HepG2 (cell line): Measurements from ENCODE around the gene CNR1. TPM values are rescaled to one million over a fixed set of nuclear protein-coding genes. Genes with fewer than 3 reads are reported as not detected.

Source experiments
- ATAC-seq: fragments of 200-7000 bp; cut with Tn5 transposase; 3 replicates; pipeline ENCODE4 v1.9.1; 2020; ENCODE audit warnings: mild to moderate bottlenecking, moderate library complexity
- BruUV-seq: library from RNA; stranded (reverse); fragments of 400-500 nt; replicated peaks from 2 replicates; lab custom pipeline; 2021; lab: Mats Ljungman, UMichigan
- CTCF ChIA-PET: fragments of 300-600 bp; formaldehyde crosslinking; extraction: SDS; loops from one replicate; lab custom pipeline; 2021; ENCODE audit warnings: low total read pairs, inconsistent platforms, low intra/inter-chr PET ratio; lab: Yijun Ruan, JAX
- POLR2A ChIA-PET: fragments of 350-600 bp; sonication (Branson Sonifier 250); formaldehyde crosslinking; loops from one replicate; lab custom pipeline; 2020; ENCODE audit warnings: antibody characterized with exemption, inconsistent platforms; lab: Yijun Ruan, JAX
- DNase-seq: peaks from one replicate; pipeline ENCODE4 v3.0.0-alpha.2; 2015; ENCODE audit warnings: low spot score
- FAIRE-seq: peaks from 3 replicates; lab custom pipeline; 2011; peaks lifted over from hg19 to GRCh38; lab: Jason Lieb, UNC
- H2AFZ ChIP-seq: one replicate; pipeline ENCODE4 v1.6.1; 2011; ENCODE audit warnings: low read length, inconsistent platforms
- H3K27ac ChIP-seq: fragments of 300-600 bp; 3 replicates; pipeline ENCODE4 v1.8.0; 2011; ENCODE audit warnings: mixed run types, mild to moderate bottlenecking, mixed read lengths, low read length, inconsistent platforms; ENCODE audit not compliant: insufficient read depth; ENCODE audit errors: extremely low read length
- H3K27me3 ChIP-seq, 2 experiments: fragments of 200-600 bp in 1 of 2; 2 replicates in 1 of 2; 3 replicates in 1 of 2; pipeline versions ENCODE4 v1.6.0 to v1.8.0; 2011; ENCODE audit warnings: low read length in 2 of 2, mild to moderate bottlenecking in 2 of 2, moderate library complexity in 2 of 2, inconsistent platforms in 1 of 2; ENCODE audit not compliant: insufficient read depth in 2 of 2, control insufficient read depth in 1 of 2
- H3K36me3 ChIP-seq, 2 experiments: fragments of 200-600 bp in 1 of 2; replicated peaks in 1 of 2; 2 replicates in 1 of 2; 3 replicates in 1 of 2; pipeline versions ENCODE4 v1.5.1 to v1.8.0; 2011; ENCODE audit warnings: low read length in 2 of 2, inconsistent platforms in 1 of 2; ENCODE audit not compliant: insufficient read depth in 2 of 2, control insufficient read depth in 1 of 2
- H3K4me1 ChIP-seq: 2 replicates; pipeline ENCODE4 v1.5.1; 2012; ENCODE audit warnings: low read length, inconsistent platforms; ENCODE audit not compliant: insufficient read depth
- H3K4me2 ChIP-seq: 2 replicates; pipeline ENCODE4 v1.6.0; 2011; ENCODE audit warnings: low read depth, low read length, inconsistent platforms
- H3K4me3 ChIP-seq, 3 experiments: fragments of 200-600 bp in 1 of 3; sonication (generic), shearing (Covaris generic) in 1 of 3; replicated peaks in 1 of 3; 2 replicates each; pipeline ENCODE4 v1.5.1; 2011 to 2016; ENCODE audit warnings: low read length in 3 of 3, inconsistent platforms in 2 of 3, low read depth in 2 of 3, mild to moderate bottlenecking in 2 of 3, control low read depth in 1 of 3, mixed read lengths in 1 of 3; ENCODE audit not compliant: insufficient read depth in 1 of 3
- H3K79me2 ChIP-seq: one replicate; pipeline ENCODE4 v1.6.1; 2011; ENCODE audit warnings: low read length, inconsistent platforms; ENCODE audit not compliant: insufficient read depth
- H3K9ac ChIP-seq: 2 replicates; pipeline ENCODE4 v1.6.0; 2011; ENCODE audit warnings: mild to moderate bottlenecking, low read depth, low read length, inconsistent platforms; ENCODE audit not compliant: insufficient read depth
- H3K9me3 ChIP-seq: 2 replicates; pipeline ENCODE4 v1.5.1; 2012; ENCODE audit warnings: mild to moderate bottlenecking, low read length
- H4K20me1 ChIP-seq: 2 replicates; pipeline ENCODE4 v1.6.0; 2011; ENCODE audit warnings: inconsistent platforms, mild to moderate bottlenecking, low read length, moderate library complexity; ENCODE audit not compliant: insufficient read depth
- BCL6 ChIP-seq: IDR thresholded peaks from 2 replicates; pipeline ENCODE4 v1.6.1; 2016; ENCODE audit warnings: missing genetic modification reagents, missing compliant biosample characterization
- NR2F6 ChIP-seq, 2 experiments: IDR thresholded peaks; 2 replicates each; pipeline ENCODE4 v1.6.1; 2016; ENCODE audit warnings: antibody characterized with exemption in 1 of 2, mild to moderate bottlenecking in 1 of 2
- REL ChIP-seq: sonication (generic); formaldehyde crosslinking; conservative IDR thresholded peaks from 2 replicates; pipeline ENCODE4 v1.8.0; 2022; ENCODE audit warnings: mild to moderate bottlenecking, missing genetic modification reagents, moderate library complexity
- TAF1 ChIP-seq: sonication (generic); formaldehyde crosslinking; IDR thresholded peaks from 2 replicates; pipeline ENCODE4 v1.4.0; 2020; ENCODE audit warnings: missing genetic modification reagents
- XBP1 ChIP-seq: sonication (generic); formaldehyde crosslinking; IDR thresholded peaks from 2 replicates; pipeline ENCODE4 v1.5.0; 2020; ENCODE audit warnings: missing genetic modification reagents
- ZBTB38 ChIP-seq: sonication (generic); formaldehyde crosslinking; IDR thresholded peaks from 2 replicates; pipeline ENCODE4 v1.5.1; 2020; ENCODE audit warnings: mild to moderate bottlenecking, missing genetic modification reagents
- ZNF20 ChIP-seq: sonication (generic); formaldehyde crosslinking; IDR thresholded peaks from 2 replicates; pipeline ENCODE4 v1.4.0; 2020; ENCODE audit warnings: mild to moderate bottlenecking, moderate library complexity, missing genetic modification reagents
- ZNF562 ChIP-seq: sonication (generic); formaldehyde crosslinking; IDR thresholded peaks from 2 replicates; pipeline ENCODE4 v1.8.0; 2022; ENCODE audit warnings: missing genetic modification reagents, borderline replicate concordance
- ZNF563 ChIP-seq: sonication (generic); formaldehyde crosslinking; IDR thresholded peaks from 2 replicates; pipeline ENCODE4 v1.8.0; 2022; ENCODE audit warnings: mild to moderate bottlenecking, moderate library complexity, missing genetic modification reagents
- WGBS: methylation state at CpG from one replicate; pipeline ENCODE4 v1.1.6; 2017; ENCODE audit warnings: low lambda C conversion rate; 5-methylcytosine and 5-hydroxymethylcytosine counted together
- in situ Hi-C: cut with HindIII; loops from 2 replicates; pipeline ENCODE4 v1.10.0; 2017; ENCODE audit warnings: low pct_unique_long_range_greater_than_20kb; ENCODE audit not compliant: extremely low pct_ligation_motif_present
- intact Hi-C: fragments of 100-400 bp; cut with micrococcal nuclease; formaldehyde crosslinking; loops from one replicate; pipeline ENCODE4 v1.10.0; 2022; ENCODE audit not compliant: unreplicated experiment
- polyA plus RNA-seq, 8 experiments: library from polyadenylated mRNA; depleted of rRNA in 3 of 8; stranded (reverse) in 7 of 8; unstranded in 1 of 8; fragments of >200 nt; fragmentation: Illumina TruSeq in 4 of 8; extraction: Trizol in 4 of 8; gene quantifications; 2 replicates each; pipeline versions ENCODE4 v1.2.1 to v1.2.3, GENCODE V29; 2011 to 2016; ENCODE audit warnings: low read depth in 4 of 8, missing spikeins in 1 of 8, mixed read lengths in 1 of 8; ENCODE audit not compliant: insufficient read depth in 1 of 8
- total RNA-seq, 5 experiments: library from RNA; depleted of rRNA; stranded (reverse); fragments of >200 nt; fragmentation: Illumina TruSeq; extraction: Trizol; gene quantifications; 2 replicates each; pipeline ENCODE4 v1.2.3, GENCODE V29; 2016; ENCODE audit warnings: low read depth in 1 of 5
- TF ChIP-seq, protein P1 (sequence below): IDR thresholded peaks from 2 replicates; pipeline ENCODE4 v1.6.1; 2012; ENCODE audit warnings: low read length, improper control_type of control experiment
- TF ChIP-seq, protein P2 (sequence below): sonication (generic); formaldehyde crosslinking; IDR thresholded peaks from 2 replicates; pipeline ENCODE4 v1.8.0; 2022; ENCODE audit warnings: mild to moderate bottlenecking, missing genetic modification reagents; ENCODE audit not compliant: insufficient replicate concordance
- TF ChIP-seq, protein P3 (sequence below): sonication (generic); formaldehyde crosslinking; IDR thresholded peaks from 2 replicates; pipeline ENCODE4 v1.4.0; 2020; ENCODE audit warnings: missing genetic modification reagents
- TF ChIP-seq, protein P4 (sequence below): sonication (generic); formaldehyde crosslinking; IDR thresholded peaks from 2 replicates; pipeline ENCODE4 v1.4.0; 2020; ENCODE audit warnings: low read depth, missing genetic modification reagents

Gene CNR1
- total and polyA plus RNA-seq, 2 of the 13 experiments (the other 11 are each of a cell fraction or from before 2014, with no cell fraction given): not detected

DNA sequence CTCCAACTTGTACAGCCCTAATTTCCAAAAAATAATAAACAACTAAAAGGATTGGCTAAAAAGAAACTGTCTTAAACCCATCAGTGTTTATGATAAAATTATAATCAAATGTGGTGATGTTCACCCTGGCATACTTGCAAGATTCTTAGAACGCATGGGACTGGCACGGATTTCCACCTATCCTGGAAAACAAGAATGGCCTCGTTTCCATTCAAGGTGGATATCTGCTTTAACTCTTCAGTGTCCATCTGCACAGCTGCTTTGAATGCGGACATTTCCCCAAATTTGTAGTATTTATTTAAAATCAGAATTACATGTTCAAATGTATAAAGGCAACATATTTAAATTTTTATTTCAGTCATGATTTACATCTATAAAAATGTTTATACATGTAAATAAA is 4.2 kb downstream of the CNR1 start (continued):
- TF ChIP-seq, protein P1, sequence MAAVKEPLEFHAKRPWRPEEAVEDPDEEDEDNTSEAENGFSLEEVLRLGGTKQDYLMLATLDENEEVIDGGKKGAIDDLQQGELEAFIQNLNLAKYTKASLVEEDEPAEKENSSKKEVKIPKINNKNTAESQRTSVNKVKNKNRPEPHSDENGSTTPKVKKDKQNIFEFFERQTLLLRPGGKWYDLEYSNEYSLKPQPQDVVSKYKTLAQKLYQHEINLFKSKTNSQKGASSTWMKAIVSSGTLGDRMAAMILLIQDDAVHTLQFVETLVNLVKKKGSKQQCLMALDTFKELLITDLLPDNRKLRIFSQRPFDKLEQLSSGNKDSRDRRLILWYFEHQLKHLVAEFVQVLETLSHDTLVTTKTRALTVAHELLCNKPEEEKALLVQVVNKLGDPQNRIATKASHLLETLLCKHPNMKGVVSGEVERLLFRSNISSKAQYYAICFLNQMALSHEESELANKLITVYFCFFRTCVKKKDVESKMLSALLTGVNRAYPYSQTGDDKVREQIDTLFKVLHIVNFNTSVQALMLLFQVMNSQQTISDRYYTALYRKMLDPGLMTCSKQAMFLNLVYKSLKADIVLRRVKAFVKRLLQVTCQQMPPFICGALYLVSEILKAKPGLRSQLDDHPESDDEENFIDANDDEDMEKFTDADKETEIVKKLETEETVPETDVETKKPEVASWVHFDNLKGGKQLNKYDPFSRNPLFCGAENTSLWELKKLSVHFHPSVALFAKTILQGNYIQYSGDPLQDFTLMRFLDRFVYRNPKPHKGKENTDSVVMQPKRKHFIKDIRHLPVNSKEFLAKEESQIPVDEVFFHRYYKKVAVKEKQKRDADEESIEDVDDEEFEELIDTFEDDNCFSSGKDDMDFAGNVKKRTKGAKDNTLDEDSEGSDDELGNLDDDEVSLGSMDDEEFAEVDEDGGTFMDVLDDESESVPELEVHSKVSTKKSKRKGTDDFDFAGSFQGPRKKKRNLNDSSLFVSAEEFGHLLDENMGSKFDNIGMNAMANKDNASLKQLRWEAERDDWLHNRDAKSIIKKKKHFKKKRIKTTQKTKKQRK: no peak
- TF ChIP-seq, protein P2, sequence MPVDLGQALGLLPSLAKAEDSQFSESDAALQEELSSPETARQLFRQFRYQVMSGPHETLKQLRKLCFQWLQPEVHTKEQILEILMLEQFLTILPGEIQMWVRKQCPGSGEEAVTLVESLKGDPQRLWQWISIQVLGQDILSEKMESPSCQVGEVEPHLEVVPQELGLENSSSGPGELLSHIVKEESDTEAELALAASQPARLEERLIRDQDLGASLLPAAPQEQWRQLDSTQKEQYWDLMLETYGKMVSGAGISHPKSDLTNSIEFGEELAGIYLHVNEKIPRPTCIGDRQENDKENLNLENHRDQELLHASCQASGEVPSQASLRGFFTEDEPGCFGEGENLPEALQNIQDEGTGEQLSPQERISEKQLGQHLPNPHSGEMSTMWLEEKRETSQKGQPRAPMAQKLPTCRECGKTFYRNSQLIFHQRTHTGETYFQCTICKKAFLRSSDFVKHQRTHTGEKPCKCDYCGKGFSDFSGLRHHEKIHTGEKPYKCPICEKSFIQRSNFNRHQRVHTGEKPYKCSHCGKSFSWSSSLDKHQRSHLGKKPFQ (CRISPR knock-in tag): no peak
- no peak for TF ChIP-seq ZNF563 (CRISPR knock-in tag)
- TF ChIP-seq, protein P3, sequence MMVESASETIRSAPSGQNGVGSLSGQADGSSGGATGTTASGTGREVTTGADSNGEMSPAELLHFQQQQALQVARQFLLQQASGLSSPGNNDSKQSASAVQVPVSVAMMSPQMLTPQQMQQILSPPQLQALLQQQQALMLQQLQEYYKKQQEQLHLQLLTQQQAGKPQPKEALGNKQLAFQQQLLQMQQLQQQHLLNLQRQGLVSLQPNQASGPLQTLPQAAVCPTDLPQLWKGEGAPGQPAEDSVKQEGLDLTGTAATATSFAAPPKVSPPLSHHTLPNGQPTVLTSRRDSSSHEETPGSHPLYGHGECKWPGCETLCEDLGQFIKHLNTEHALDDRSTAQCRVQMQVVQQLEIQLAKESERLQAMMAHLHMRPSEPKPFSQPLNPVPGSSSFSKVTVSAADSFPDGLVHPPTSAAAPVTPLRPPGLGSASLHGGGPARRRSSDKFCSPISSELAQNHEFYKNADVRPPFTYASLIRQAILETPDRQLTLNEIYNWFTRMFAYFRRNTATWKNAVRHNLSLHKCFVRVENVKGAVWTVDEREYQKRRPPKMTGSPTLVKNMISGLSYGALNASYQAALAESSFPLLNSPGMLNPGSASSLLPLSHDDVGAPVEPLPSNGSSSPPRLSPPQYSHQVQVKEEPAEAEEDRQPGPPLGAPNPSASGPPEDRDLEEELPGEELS (CRISPR knock-in tag): no peak

DNA sequence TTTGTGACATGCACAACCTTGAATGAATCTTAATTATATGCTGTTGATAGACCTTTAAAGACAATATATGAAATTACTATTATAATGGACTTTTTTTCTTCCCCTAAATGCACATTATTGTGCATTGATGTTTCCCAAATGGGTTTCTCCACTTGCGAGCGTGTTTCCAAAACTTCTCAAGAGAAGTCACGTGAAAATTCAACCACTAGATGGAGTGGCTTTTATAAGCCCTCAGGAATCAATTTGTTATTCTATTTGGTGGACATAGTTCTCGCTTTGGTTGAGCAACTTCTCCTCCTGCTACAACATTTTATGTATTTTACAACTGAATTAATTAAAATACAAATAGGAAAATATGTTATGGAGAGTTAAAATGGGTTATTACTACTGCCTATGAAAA is 9.0 kb downstream of the CNR1 start:
- Histone ChIP-seq H3K9me3 (no peaks in the 10 kb centered on the region), H3K4me1 (no peaks in the 10 kb centered on the region), H2AFZ (no peak overlapping the region), H3K27ac (no peak overlapping the region), H3K36me3 (no peaks in the 10 kb centered on the region), H3K9ac (no peak overlapping the region), H3K4me3 (no peak overlapping the region), H3K79me2 (no peaks in the 10 kb centered on the region), H3K4me2 (no peak overlapping the region), H4K20me1 (no peaks in the 10 kb centered on the region), H3K27me3 (no peaks in the 10 kb centered on the region)
- ATAC-seq (no peak), FAIRE-seq (no peak), DNase-seq (no peak)
- no TSS peak for BruUV-seq
- WGBS: 2% methylated on average over 4 of the region's 4 CpGs
- ChIA-PET CTCF (no interaction called here), POLR2A (no interaction called here)
- in situ Hi-C loops: no loop called here
- intact Hi-C loops: no loop called here
- TF ChIP-seq, protein P4, sequence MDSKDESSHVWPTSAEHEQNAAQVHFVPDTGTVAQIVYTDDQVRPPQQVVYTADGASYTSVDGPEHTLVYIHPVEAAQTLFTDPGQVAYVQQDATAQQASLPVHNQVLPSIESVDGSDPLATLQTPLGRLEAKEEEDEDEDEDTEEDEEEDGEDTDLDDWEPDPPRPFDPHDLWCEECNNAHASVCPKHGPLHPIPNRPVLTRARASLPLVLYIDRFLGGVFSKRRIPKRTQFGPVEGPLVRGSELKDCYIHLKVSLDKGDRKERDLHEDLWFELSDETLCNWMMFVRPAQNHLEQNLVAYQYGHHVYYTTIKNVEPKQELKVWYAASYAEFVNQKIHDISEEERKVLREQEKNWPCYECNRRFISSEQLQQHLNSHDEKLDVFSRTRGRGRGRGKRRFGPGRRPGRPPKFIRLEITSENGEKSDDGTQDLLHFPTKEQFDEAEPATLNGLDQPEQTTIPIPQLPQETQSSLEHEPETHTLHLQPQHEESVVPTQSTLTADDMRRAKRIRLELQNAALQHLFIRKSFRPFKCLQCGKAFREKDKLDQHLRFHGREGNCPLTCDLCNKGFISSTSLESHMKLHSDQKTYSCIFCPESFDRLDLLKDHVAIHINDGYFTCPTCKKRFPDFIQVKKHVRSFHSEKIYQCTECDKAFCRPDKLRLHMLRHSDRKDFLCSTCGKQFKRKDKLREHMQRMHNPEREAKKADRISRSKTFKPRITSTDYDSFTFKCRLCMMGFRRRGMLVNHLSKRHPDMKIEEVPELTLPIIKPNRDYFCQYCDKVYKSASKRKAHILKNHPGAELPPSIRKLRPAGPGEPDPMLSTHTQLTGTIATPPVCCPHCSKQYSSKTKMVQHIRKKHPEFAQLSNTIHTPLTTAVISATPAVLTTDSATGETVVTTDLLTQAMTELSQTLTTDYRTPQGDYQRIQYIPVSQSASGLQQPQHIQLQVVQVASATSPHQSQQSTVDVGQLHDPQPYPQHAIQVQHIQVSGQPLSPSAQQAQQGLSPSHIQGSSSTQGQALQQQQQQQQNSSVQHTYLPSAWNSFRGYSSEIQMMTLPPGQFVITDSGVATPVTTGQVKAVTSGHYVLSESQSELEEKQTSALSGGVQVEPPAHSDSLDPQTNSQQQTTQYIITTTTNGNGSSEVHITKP (CRISPR knock-in tag): no peak
- TF ChIP-seq NR2F6 (IDR thresholded peaks at IDR 0.05) (no peak), NR2F6 (CRISPR knock-in tag; IDR thresholded peaks at IDR 0.05) (no peak), XBP1 (no peak), ZNF20 (CRISPR knock-in tag) (no peak), REL (no peak), ZNF562 (CRISPR knock-in tag) (no peak), TAF1 (CRISPR knock-in tag) (no peak), ZBTB38 (CRISPR knock-in tag) (no peak), BCL6 (CRISPR knock-in tag) (no peak)
